ENCODE measurements around the gene NAALADL2.

NAALADL2 gene

GRCh38 chr3:174859114-174859735 lies at the start of gene NAALADL2:
TSS of gene NAALADL2 (plus strand) at chr3:174859334.
- DNase-seq, result no peak

DNA sequence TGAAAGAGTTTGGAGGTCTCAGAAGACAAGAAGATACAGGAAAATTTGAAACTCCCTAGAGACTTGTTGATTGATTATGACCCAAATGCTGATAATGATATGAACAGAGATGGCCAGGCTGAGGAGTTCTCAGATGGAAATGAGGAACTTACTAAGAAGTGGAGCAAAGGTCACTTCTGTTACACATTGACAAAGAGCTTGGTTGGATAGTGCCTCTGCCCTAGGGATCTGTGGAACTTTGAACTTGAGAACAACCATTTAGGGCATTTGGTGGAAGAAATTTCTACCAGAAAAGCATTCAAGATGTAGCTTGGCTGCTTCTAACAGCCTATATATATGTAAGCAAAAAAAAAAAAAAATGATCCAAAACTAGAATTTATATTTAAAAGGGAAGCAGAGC lies 48.9 kb upstream of the NAALADL2 start:
- no peak for DNase-seq

DNA sequence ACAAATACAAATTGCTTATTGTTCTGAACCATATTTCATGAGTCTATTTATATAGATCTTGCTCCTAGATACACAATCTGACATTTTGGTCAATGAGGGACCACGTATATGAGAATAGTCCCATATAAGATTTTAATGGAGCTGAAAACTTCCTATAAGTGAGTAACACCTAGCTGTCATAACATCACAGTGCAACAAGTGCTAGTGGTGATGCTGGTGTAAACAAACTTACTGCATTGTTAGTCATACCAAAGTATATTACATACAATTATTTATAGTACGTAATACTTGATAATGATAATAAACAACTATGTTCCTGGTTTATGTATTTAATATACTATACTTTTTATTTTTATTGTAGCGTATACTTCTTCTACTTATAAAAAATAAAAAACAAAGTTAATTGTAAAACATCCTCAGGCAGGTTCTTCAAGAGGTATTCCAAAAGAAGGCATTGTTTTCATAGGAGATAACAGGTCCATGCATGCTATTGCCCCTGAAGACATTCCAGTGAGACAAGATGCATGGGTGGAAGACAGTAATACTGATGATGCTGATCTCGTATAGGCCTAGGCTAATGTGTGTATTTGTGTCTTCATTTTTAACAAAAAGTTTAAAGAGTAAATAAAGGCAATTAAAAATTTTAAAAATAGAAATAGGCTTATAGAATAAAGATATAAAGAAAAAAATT lies 46.8 kb upstream of the NAALADL2 start:
- DNase-seq, result no peak

DNA sequence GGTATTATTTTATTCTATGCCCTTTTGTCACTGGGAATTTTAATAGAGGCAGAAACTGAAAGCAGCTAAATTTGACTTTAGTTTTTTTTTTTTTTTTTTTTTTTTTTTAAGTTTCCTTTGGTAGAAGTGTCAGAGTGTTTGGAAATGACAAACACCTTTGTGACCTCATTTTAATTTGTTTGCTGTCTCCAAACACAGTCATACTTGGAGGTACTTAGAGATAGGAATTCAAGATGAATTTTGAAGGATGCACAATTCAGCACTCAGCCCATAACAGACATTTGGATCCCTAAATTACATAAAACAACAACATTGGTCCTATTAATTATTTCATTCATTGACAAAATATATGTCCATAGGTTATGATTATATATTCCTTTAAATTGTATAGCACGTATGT lies 43.4 kb upstream of the NAALADL2 start:
- DNase-seq, result no peak

DNA sequence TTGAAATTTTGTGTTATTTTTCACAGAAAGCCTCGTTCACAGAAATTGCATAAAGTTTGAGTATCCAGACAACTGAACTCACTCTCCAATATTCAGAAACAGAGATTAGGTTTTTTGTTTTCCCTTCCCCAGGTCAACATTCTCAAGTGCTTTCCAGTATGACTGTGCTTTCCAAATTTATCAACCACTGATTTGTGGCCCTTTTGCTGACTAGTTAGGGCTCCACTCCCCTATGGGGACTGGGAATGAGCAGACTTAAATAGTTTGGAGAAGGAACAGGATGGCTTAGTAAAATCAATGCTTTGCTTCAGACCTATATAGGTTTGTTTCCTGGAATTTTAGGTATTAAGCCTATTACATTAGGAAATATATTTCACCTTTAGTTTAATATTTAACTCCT lies 38.2 kb upstream of the NAALADL2 start:
- DNase-seq, result no peak

DNA sequence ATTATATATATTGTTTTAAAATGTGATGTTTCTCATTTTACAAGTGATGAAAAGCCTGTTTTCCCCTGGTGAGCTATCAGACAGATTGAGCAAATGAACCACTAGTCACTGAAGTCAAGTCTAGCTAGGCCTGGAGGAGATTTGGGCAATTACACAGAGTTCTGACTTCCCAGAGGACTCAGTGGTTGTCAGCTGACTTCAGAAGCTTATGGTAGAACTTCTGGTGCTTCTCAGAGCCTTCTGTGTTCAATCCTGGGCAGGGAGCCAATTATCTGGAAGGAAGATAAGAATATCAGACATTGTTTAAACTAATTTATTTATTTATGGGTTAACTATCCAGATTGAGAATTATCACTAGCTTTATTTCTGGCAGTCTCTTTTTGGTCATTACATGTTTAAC lies 37.7 kb upstream of the NAALADL2 start:
- no peak for DNase-seq

DNA sequence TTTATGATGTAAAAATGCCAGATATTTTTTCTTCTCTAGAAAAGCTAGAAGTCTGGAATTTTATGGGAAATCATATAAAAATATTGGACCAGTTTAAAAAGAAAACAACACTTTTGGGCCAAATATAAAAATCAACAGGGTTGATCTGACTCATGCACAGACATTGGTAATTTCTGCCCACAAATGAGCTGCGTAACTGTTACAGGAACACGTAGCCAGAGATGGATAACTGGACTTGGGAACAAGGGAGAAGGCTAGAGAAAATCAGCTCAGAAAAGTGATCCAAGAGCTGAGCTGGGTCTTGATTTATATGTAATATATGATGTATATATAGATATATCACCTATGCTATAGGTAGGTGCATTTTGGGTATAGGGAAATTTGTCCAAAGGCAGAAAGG lies 36.8 kb upstream of the NAALADL2 start:
- no peak for DNase-seq

- DNase-seq, result no peak
Measured at GRCh38 chr3:174826069-174826468, 33.1 kb upstream of the NAALADL2 start.

DNA sequence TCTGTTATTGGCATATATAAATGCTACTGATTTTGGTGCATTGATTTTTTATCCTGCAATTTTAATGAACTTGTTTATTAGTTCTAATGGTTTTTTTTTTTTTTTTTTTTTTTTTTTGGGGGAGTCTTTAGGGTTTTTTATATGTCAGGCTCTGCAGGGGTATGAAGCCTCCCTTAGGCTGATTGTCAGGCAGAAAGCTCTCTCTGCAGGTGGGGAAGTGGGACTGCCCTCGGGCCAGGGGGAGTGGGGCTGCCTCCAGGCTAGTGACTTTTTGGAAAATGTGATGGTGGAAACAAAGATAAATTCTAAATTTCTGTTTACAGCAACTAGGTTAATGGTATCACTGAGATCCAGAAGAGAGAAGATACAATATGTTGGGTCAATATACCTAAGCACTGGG lies 14.4 kb upstream of the NAALADL2 start:
- DNase-seq, result no peak

DNA sequence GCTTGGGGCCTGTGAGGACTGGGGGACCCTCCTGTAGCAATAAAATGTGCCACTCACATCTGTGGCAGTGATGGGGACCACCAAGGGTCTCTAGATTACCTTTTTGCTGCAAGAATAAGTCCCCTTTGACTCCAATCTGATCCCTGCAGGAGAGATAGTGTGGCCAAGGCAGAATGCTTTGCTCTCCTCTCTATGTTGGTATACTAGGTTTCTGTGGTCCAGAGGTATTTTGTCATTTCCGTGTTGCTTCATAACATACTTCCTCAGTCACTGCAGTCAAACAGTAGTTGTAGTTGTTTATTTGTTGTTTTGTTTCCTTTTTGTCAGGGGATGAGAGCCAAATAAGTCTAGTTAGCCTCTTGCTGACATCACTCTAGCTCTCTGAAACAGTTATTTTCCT lies 13.1 kb upstream of the NAALADL2 start:
- DNase-seq, result no peak

- DNase-seq, result no peak
Measured at GRCh38 chr3:174854987-174855386, 4.1 kb upstream of the NAALADL2 start.

- no peak for DNase-seq
Measured at GRCh38 chr3:174857301-174857700, 1.8 kb upstream of the NAALADL2 start.

DNA sequence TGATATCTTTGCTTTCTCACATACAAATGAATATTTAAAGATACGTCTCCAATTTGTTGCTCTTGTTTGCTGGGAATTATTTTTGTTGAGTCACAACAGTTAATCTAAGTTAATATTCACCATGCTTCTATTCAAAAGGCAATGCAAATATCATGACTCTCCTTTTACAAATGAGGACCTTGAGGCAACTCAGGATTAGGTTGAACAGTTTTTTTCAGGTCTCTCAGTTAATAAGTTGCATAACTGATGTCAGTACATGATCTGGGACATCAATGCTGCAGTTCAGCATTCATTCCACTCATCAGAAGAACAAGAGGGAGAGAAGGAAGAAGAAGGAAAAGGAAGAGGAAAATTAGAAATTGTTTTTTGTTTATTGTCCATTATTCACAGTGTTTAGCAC lies 781 bp upstream of the NAALADL2 start:
- DNase-seq, result no peak

- DNase-seq, result peak; percentile 23
Measured at GRCh38 chr3:174859756-174860155, 622 bp downstream of the NAALADL2 start.

- peak; percentile 55 for DNase-seq
Measured at GRCh38 chr3:174862101-174862500, 3.0 kb downstream of the NAALADL2 start.

GRCh38 chr3:174862666-174863065 lies 3.5 kb downstream of the NAALADL2 start:
- no peak for DNase-seq

- DNase-seq, result no peak
Measured at GRCh38 chr3:174863488-174863887, 4.4 kb downstream of the NAALADL2 start.

DNA sequence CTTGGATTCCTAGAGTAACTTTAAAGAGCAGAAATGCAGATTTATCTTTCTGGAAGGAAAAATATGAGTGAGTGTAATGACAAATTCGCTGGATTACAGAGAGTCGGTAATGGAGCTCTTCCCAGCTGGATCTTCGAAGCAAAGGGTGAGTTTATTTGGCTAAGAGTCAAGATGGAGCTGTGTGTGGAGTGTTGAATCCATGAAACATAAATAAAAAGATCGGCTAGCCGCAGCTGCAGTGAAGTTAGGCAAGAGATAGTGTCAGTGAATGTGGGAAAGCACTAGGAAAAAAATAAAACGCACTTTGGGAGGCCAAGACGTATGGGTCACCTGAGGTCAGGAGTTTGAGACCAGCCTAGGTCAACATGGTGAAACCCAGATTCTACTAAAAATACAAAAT lies 10.3 kb downstream of the NAALADL2 start:
- no peak for DNase-seq

DNA sequence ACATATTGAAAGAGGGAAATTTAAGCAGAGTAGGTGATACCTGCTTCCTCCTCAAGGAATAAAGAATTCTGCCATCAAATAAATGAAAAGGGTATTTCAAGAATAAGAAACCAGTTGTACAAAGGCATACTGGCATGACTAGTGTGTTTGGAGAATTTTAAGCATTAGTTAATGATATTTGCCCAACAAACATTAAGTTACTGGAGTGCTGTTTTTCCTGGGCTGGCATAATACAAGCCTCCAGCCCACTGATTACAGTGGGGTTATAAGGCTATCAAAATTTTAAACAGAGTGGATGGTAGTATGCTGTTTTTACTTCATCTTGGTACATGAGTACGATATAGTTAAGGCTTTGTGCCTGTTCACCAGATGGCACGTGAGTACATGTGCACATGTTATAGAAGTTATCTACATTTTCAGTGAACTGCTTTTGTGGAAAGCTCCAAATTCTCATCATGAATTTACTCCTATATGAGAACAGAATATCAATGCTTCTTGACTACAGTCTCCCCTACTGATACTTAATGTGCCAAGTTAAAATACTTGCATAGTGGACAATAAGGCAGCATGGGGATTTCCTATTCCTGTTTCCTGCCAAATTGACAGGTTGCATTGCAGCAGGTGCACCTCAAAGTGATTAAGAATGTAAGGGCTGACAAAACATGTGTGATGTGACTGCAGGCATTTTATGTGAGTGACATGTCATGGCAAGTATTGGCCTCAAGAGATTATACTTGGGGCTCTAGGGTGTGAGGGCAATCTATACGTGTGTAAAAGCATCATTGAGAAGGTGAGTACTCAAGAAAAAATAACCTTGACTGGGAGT lies 14.9 kb downstream of the NAALADL2 start:
- DNase-seq, result no peak

GRCh38 chr3:174882789-174883188 lies 23.7 kb downstream of the NAALADL2 start:
- DNase-seq, result no peak

DNA sequence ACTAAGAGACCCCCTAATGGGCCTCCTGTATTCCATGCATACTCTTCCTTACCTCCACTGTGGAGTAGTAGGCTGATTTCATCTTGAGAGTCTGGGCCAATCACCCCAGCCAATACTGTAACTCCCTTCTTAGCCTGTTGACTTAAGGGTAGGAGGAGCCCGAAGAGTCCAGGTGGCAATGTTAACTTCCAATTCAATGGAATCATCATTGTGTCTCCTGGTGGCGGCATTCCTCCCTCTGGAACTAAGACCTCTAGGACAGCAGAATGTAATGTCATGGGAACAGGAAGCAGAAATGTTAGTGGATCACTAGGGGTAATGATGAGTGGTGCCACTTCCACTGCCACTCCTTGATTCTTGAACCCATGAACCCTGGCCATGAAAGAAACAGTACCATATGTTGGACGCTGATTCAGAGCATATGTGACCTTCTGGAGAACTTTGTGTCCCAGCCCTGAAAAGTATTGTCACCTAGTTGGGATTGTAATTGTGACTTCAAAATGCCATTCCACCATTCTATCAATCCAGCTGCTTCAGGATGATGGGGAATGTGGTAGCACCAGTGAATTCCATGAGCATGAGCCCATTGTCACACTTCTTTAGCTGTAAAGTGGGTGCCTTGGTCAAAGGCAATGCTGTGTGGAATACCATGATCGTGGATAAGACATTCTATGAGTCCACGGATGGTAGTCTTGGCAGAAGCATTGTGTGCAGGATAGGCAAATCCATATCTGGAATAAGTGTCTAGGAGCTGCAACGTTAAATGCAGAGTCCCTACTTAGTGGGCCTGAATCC lies 24.9 kb downstream of the NAALADL2 start:
- DNase-seq, result no peak

DNA sequence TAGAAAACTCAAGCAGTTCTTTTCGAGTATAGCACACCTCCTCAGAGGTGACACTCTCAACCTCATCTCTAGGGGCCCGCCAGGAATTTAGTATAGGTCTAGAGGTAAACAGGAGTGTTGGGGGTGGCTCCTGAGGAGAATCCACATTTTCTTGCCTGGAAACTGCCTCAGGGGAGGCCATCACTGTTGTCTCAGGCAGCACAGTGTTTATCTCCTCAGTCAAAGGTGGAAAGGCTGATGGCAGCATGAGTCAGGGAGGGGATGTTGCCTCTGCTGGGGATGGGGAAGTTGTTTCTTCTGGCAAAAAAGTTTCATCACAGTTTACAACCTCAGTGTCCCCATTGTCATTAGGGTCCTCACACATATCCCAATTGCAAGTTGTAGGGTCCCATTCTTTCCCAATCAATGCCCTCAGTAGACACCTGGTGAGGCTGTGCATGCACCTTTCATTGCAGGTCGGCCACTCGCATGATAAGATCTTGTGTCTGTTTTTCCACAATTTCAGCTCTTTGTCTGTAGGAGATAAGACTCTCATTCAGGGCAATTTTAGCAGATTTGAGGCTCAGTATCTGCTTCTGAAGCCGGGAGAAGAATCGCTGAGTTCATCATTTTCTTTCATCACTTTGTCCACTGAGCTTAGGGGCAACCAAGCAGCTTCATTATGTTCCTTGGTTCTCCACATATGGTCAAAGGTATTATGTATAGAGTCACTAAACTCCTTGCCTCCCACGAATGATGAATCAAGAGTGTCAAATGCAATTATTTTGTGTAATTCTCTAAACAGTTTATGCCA lies 25.8 kb downstream of the NAALADL2 start:
- DNase-seq, result no peak
